Motor neuron (in vitro differentiated cells): ENCODE measurements around the gene KIF5A. TPM values are rescaled to one million over a fixed set of nuclear protein-coding genes. Genes with fewer than 3 reads are reported as not detected.
"Not testable (repeated sequence)": the region's sequence is repeated elsewhere in the genome, so short reads cannot be mapped to it uniquely, and the experiment has no call there.

Experiments
- ATAC-seq, 8 experiments: fragments of 200-7000 bp; cut with Tn5 transposase; replicated peaks in 6 of 8; 2 replicates each; pipeline ENCODE4 v1.8.0; 2021; ENCODE audit warnings: mild to moderate bottlenecking in 8 of 8, moderate library complexity in 8 of 8
- H3K27ac ChIP-seq, 2 donors: fragments of 250-450 bp; sonication (Bioruptor Pico); 2 replicates each; pipeline ENCODE4 v1.9.0; 2021; ENCODE audit warnings: antibody characterized with exemption in 2 of 2, mild to moderate bottlenecking in 2 of 2, moderate library complexity in 1 of 2
- H3K4me1 ChIP-seq, 2 donors: fragments of 250-450 bp; sonication (Bioruptor Pico); replicated peaks in 1 of 2; 2 replicates each; pipeline ENCODE4 v1.6.1; 2021; ENCODE audit warnings: antibody characterized with exemption in 2 of 2, mild to moderate bottlenecking in 2 of 2, moderate library complexity in 1 of 2
- H3K4me3 ChIP-seq, 5 donors: fragments of 250-450 bp; sonication (Bioruptor Pico); 2 replicates each; pipeline ENCODE4 v1.9.0; 2021; ENCODE audit warnings: antibody characterized with exemption in 5 of 5, mild to moderate bottlenecking in 5 of 5, moderate library complexity in 4 of 5
- WGBS, 10 experiments: fragments of 450-650 bp; shearing (Covaris generic); methylation state at CpG; one replicate each; pipeline ENCODE4 v1.0.0; 2022; 5-methylcytosine and 5-hydroxymethylcytosine counted together
- in situ Hi-C, 9 experiments: fragments of 400-800 bp; cut with MboI; loops; one replicate each; pipeline ENCODE4 v1.15.0; 2021; ENCODE audit warnings: low sequenced_read_pairs in 9 of 9, low pct_unique_long_range_greater_than_20kb in 2 of 9; ENCODE audit not compliant: unreplicated experiment in 9 of 9
- total RNA-seq, 8 experiments: library from RNA; unstranded; fragments of 300-600 nt; gene quantifications; 2 replicates each; pipeline versions ENCODE4 v1.2.3 to v1.2.4, GENCODE V29; 2022

The KIF5A gene
- total RNA-seq = 100 to 1,000 TPM in 1 of 8 experiments, 10 to 100 TPM in 4, 1 to 10 TPM in 2, under 1 TPM in 1; 0.91 to 111 (median 60.5) TPM

- 0 to 10% (median 3%) methylated on average over 2 to 12 of the region's 52 CpGs; no CpG with 5 or more reads in 7 of the 10 experiments for WGBS, 10 experiments
- H3K27ac ChIP-seq = peak within 1 kb of the TSS; percentile 77 to 90
- peak; percentile 18 to 71 (median 62) for ATAC-seq
Observed at GRCh38 chr12:57549909-57550640, at the start of gene KIF5A. Gene KIF5A (plus strand): TSS chr12:57550044. CDS start chr12:57550272, 228 bp downstream.

DNA sequence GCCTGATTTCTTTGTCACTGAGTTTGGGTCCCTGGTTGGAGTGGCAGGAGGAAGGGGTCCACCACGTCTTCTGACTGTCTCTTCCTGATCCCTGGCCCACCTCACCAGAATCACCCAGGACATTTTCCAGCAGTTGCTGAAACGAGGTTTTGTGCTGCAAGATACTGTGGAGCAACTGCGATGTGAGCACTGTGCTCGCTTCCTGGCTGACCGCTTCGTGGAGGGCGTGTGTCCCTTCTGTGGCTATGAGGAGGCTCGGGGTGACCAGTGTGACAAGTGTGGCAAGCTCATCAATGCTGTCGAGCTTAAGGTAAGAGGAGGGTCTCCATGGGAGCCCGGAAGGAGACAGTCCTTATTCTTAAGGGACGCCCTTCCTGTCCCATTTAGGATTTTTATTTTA is 49.6 kb upstream of the KIF5A start:
- Histone ChIP-seq H3K4me1 (no peaks in the 10 kb centered on the region), H3K27ac (no peak overlapping the region), H3K4me3 (no peak overlapping the region)
- 89 to 97% (median 95%) methylated on average over 3 to 10 of the region's 11 CpGs; no CpG with 5 or more reads in 3 of the 10 experiments for WGBS, 10 experiments
- in situ Hi-C loops = no loop called here
- ATAC-seq = no peak

More at GRCh38 chr12:57549909-57550640, at the start of gene KIF5A:
- peaks cover 41 to 43% of the 10 kb centered on the region in 2 donors for H3K4me1 ChIP-seq
- H3K4me3 ChIP-seq = peak within 1 kb of the TSS; percentile 60 to 73 (median 67)
- in situ Hi-C loops = no loop called here

DNA sequence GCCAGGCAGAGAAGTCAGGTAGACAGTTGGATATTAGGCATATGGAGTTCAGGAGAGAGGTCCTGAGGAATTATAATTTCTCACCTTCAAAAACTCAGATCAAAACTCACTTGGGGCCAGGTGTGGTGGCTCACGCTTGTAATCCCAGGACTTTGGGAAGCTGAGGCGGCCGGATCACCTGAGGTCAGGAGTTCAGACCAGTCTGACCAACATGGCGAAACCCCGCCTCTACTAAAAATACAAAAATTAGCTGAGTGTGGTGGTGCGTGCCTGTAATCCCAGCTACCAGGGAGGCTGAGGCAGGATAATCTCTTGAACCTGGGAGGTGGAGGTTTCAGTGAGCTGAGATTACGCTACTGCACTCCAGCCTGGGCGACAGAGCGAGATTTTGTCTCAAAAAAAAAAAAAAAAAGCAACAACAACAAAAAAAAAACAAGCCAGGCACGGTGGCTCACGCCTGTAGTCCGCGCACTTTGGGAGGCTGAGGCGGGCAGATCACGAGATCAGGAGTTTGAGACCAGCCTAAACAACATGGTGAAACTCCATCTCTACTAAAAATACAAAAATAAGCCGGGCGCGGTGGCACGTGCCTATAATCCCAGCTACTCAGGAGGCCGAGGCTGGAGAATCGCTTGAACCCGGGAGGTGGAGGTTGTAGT is 47.4 kb upstream of the KIF5A start:
- in situ Hi-C loops, H3K27ac ChIP-seq, H3K4me1 ChIP-seq, H3K4me3 ChIP-seq, ATAC-seq: not testable (repeated sequence)
- 93 to 100% (median 98%) methylated on average over 2 to 20 of the region's 22 CpGs; no CpG with 5 or more reads in 3 of the 10 experiments for WGBS, 10 experiments

DNA sequence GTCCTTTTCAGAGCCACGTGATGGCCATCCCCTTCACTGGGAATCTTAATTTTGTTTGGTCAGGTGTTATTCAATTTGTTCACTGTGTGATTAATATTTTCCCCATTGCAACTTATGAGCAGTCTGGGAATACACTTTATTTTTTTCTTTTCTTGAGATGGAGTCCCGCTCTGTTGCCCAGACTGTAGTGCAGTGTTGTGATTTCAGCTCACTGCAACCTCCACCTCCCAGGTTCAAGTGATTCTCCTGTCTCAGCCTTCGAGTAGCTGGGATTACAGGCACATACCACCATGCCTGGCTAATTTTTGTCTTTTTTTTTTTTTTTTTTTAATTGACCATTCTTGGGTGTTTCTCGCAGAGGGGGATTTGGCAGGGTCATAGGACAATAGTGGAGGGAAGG is 43.3 kb upstream of the KIF5A start:
- WGBS, 10 experiments = 67 to 100% (median 95%) methylated on average over 1 to 3 of the region's 4 CpGs; no CpG with 5 or more reads in 1 of the 10 experiments

GRCh38 chr12:57507796-57508195 is 42.0 kb upstream of the KIF5A start:
- ATAC-seq, in situ Hi-C loops: not testable (repeated sequence)

More for the DNA sequence above, 43.3 kb upstream of the KIF5A start:
- H3K4me3 ChIP-seq, H3K4me1 ChIP-seq, H3K27ac ChIP-seq, ATAC-seq, in situ Hi-C loops: not testable (repeated sequence)

DNA sequence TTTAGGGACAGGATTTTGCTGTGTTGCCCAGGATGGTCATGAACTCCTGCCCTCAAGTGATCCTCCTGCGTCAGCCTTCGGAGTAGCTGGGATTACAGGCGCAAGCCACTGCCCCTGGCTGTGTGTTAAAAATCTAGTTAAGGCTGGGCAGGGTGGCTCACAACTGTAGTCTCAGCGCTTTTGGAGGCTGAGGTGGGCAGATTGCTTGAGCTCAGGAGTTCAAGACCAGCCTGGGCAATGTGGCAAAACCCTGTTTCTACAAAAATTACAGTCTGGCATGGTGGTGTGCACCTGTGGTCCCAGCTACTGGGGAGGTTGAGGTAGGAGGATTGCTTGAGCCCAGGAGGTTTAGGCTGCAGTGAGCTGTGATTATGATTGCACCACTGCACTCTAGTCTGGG is 38.7 kb upstream of the KIF5A start:
- WGBS, 10 experiments = 85 to 100% (median 100%) methylated on average over 1 to 3 of the region's 4 CpGs; no CpG with 5 or more reads in 6 of the 10 experiments
- Histone ChIP-seq H3K4me1 (peaks cover 0 to 2% of the 10 kb centered on the region in 2 donors), H3K4me3 (no peak overlapping the region), H3K27ac (no peak overlapping the region)
- peak in 1 of 8 experiments; percentile 4 for ATAC-seq
- in situ Hi-C loops = no loop called here

More at GRCh38 chr12:57507796-57508195, 42.0 kb upstream of the KIF5A start:
- not testable (repeated sequence) for H3K4me3 ChIP-seq, H3K4me1 ChIP-seq, H3K27ac ChIP-seq
- WGBS, 10 experiments = no CpG with 5 or more reads among the region's 28 CpGs

GRCh38 chr12:57511588-57512325 is 38.1 kb upstream of the KIF5A start:
- WGBS, 10 experiments = 95 to 100% (median 100%) methylated on average over 1 to 6 of the region's 7 CpGs; no CpG with 5 or more reads in 1 of the 10 experiments
- ATAC-seq = peak in 1 of 8 experiments; percentile 3
- H3K4me1 ChIP-seq = peaks cover 0 to 4% of the 10 kb centered on the region in 2 donors
- no peak overlapping the region for H3K4me3 ChIP-seq
- H3K27ac ChIP-seq = no peak overlapping the region
- in situ Hi-C loops = no loop called here

DNA sequence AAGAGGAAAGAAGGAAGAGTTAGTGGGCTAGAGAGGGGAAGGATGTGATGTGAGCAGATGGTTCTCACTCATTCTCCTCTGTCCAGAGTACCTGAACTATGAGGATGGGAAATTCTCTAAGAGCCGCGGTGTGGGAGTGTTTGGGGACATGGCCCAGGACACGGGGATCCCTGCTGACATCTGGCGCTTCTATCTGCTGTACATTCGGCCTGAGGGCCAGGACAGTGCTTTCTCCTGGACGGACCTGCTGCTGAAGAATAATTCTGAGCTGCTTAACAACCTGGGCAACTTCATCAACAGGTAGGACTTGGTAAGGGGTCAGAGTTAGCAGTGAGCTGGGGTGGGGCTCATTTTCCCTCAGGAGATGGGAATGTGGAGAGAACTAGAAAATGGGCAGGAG is 37.2 kb upstream of the KIF5A start:
- 86 to 100% (median 90%) methylated on average over 2 to 4 of the region's 6 CpGs; no CpG with 5 or more reads in 5 of the 10 experiments for WGBS, 10 experiments
- no peak overlapping the region for H3K4me3 ChIP-seq
- in situ Hi-C loops = no loop called here
- H3K4me1 ChIP-seq = peaks cover 6 to 10% of the 10 kb centered on the region in 2 donors
- ATAC-seq = peak in 1 of 8 experiments; percentile 4
- no peak overlapping the region for H3K27ac ChIP-seq

- in situ Hi-C loops = no loop called here
- 83 to 100% (median 93%) methylated on average over 1 to 4 of the region's 5 CpGs; no CpG with 5 or more reads in 4 of the 10 experiments for WGBS, 10 experiments
- ATAC-seq = no peak
- H3K4me3 ChIP-seq = no peak overlapping the region
- H3K27ac ChIP-seq = no peak overlapping the region
- H3K4me1 ChIP-seq = peaks cover 10 to 16% of the 10 kb centered on the region in 2 donors
Observed at GRCh38 chr12:57513266-57513665, 36.6 kb upstream of the KIF5A start.

GRCh38 chr12:57513677-57514076 is 36.2 kb upstream of the KIF5A start:
- WGBS, 10 experiments = 81 to 100% (median 100%) methylated on average over 1 to 6 of the region's 6 CpGs; no CpG with 5 or more reads in 4 of the 10 experiments
- H3K4me1 ChIP-seq = peaks cover 15 to 19% of the 10 kb centered on the region in 2 donors
- in situ Hi-C loops, ATAC-seq, H3K27ac ChIP-seq, H3K4me3 ChIP-seq: not testable (repeated sequence)

DNA sequence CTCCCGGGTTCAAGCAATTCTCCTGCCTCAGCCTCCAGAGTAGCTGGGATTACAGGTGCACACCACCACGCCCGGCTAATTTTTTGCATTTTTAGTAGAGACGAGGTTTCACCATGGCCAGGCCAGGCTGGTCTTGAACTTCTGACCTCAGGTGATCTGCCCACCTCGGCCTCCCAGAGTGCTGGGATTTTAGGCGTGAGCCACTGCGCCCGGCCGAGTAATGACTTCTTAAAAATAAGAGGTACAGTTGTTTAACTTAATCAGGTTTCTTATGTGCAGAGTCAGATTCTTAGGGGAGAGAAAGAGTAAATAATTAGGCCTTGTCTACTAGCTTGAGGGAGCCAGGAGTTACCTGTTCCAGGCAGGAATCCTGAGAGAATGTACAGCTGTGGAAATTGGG is 35.6 kb upstream of the KIF5A start:
- in situ Hi-C loops, ATAC-seq, H3K27ac ChIP-seq, H3K4me3 ChIP-seq: not testable (repeated sequence)
- WGBS, 10 experiments = 80 to 100% (median 90%) methylated on average over 1 to 3 of the region's 9 CpGs; no CpG with 5 or more reads in 5 of the 10 experiments
- H3K4me1 ChIP-seq = peaks cover 19 to 20% of the 10 kb centered on the region in 2 donors

- 79 to 100% (median 100%) methylated on average over 1 to 9 of the region's 9 CpGs; no CpG with 5 or more reads in 3 of the 10 experiments for WGBS, 10 experiments
- Histone ChIP-seq H3K4me3 (no peak overlapping the region), H3K27ac (no peak overlapping the region), H3K4me1 (peaks cover 19 to 20% of the 10 kb centered on the region in 2 donors)
- peak in 4 of 8 experiments; percentile 2 to 9 (median 4) for ATAC-seq
- in situ Hi-C loops = no loop called here
Observed at GRCh38 chr12:57514720-57515407, 35.0 kb upstream of the KIF5A start.
